ENCODE measurements around the gene AHCTF1.

DNA sequence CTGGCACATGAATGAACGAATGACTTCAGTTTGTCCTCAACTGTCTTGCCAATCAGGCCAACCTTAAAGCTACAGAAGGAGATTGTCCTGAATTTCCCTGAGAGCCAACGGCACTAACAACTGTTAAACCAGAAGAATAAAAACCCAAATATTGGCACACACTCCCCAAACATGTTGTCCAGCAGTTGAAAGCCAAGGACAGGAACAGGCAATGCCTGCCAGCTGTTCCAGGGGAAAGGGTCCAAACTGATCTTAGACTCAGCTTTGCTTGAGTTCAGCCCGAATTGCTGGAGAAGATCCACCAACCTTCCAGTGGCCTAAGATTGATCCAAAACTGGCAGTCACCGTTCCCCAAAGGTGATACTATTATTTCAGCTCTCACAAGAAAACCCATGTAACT is 22.4 kb upstream of the AHCTF1 start:
- TF ChIP-seq POLR2G (IDR thresholded peaks at IDR 0.05; ENCODE audit: low read depth, low read length) (no peak), NFE2 (IDR thresholded peaks at IDR 0.05; ENCODE audit: low read depth) (no peak), NFE2L1 (tag; IDR thresholded peaks at IDR 0.05; ENCODE audit: borderline replicate concordance, low read depth) (no peak), TOE1 (IDR thresholded peaks at IDR 0.05; ENCODE audit: borderline replicate concordance) (no peak), TOE1 (CRISPR knock-in tag; IDR thresholded peaks at IDR 0.05; ENCODE audit: borderline replicate concordance, low read depth) (no peak)

All from K562 (cell line).